Bone marrow (tissue), 2 donors: ENCODE results near the gene ACAN.

Experiments used
- DNase-seq, 2 donors: peaks; one replicate each; lab custom pipeline; 2025; lab: John Stamatoyannopoulos, UW

ACAN gene

DNA sequence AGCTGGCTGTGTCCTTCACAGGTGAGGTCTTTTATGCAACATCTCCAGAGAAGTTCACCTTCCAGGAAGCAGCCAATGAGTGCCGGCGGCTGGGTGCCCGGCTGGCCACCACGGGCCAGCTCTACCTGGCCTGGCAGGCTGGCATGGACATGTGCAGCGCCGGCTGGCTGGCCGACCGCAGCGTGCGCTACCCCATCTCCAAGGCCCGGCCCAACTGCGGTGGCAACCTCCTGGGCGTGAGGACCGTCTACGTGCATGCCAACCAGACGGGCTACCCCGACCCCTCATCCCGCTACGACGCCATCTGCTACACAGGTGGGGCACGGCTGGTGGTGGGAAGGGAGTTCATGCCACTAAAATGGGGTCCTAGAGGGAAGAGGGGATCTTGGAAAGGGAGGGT, 40.1 kb downstream of the ACAN start:
- DNase-seq: no peak

DNA sequence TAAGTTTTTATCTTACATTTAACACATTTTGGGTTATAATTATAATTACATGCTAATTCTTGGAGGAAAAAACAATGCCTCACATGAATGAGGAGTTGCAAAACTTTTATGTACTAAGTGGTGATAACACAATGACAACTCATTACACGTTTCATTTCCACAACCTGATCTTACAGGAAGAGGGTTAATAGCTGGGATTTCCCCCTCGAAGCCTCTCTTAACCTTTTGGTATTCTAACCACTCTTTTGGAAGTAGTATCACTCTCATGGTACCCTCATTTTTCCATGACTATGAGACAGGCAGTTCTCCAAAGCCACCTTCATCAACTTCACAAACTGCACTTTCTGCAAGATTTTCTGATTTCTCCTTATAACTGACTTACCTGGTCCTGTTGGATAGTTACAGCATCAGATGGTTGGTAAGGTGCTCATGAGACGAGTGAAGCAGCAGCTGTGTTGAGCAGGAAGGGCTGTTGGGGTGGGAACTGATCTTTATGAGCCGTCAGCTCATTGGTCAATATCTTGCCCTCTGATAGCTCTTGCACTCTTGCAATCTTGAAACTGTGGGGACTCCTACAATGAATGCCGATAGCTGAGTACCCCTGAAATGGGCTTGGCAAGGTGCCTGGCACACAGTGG, 41.6 kb downstream of the ACAN start:
- no peak for DNase-seq

DNA sequence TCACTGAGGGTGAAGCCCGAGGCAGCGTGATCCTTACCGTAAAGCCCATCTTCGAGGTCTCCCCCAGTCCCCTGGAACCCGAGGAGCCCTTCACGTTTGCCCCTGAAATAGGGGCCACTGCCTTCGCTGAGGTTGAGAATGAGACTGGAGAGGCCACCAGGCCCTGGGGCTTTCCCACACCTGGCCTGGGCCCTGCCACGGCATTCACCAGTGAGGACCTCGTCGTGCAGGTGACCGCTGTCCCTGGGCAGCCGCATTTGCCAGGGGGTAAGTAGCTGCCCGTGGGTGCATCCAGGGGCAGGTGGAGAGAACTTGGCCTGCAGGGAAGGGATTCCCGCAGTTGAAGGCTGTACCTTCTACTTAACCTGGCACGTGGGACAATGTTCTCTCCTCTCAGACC, 42.4 kb downstream of the ACAN start:
- no peak for DNase-seq

DNA sequence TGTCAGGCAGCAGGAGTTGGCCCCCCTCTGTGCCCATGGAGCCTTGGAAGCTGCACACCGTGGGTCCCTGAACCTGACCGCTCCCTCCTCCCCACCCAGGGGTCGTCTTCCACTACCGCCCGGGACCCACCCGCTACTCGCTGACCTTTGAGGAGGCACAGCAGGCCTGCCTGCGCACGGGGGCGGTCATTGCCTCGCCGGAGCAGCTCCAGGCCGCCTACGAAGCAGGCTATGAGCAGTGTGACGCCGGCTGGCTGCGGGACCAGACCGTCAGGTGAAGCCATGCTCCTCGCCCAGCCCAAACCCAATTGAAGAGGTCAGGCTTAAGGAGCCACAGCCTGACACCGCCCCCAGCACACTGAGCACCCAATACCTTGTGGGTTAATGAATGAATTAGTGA, 43.9 kb downstream of the ACAN start:
- no peak for DNase-seq

DNA sequence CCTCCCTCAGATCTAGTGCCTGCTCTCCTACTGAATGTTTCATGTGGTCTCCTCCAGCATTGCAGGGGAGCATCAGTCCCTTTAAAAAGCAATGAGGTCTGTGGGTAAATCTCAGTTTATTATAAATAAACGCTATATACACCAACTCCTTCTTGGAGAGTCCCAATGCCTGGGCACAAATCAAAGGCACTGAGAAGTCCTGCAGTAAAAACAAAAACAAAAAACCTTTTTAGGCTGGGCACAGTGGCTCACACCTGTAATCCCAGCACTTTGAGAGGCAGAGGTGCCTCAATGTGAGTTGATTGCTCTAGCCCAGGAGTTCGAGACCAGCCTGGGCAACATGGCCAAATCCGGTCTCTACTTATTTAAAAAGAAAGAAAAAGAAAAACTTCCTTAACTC, 45.0 kb downstream of the ACAN start:
- DNase-seq: no peak

DNA sequence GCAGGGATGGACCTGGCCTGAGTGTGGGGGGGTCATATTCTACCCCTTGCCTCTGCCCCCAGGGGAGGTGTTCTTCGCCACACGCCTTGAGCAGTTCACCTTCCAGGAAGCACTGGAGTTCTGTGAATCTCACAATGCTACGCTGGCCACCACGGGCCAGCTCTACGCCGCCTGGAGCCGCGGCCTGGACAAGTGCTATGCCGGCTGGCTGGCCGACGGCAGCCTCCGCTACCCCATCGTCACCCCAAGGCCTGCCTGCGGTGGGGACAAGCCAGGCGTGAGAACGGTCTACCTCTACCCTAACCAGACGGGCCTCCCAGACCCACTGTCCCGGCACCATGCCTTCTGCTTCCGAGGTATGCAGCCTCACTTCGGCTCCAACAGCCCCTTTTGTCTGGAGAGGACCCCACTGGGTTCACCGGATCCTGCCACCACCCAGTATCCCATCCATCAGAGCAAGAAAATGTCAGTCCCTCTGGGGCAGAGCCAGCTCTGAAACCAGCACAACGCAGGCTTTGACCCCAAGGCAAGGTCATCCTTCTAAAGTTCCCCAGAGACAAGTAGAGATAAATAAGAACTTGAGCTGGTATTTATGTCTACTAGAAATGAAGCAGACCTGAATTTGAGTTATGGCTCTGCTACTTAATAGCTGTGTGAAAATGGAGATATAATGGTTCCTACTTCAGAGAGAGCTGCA, 46.3 kb downstream of the ACAN start:
- DNase-seq: no peak

DNA sequence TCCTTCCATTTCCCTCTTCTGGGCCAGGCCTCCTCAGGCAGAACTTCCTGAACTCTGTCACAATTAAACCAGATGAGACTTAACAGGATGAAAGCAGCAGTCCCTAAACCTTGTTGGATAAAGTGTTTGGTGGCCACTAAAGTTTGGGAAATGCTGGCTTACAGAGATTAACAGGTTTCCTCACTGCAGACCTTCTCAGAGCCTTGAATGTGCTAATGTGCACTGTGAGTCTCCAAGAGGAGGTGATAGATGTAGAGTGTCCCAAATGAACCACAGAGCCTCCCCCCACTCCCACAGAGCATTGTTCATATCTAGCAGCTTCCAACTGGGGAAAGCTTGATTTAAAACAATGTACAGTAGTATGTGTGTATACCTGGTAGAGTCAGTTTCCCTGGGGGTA, 49.2 kb downstream of the ACAN start:
- no peak for DNase-seq

DNA sequence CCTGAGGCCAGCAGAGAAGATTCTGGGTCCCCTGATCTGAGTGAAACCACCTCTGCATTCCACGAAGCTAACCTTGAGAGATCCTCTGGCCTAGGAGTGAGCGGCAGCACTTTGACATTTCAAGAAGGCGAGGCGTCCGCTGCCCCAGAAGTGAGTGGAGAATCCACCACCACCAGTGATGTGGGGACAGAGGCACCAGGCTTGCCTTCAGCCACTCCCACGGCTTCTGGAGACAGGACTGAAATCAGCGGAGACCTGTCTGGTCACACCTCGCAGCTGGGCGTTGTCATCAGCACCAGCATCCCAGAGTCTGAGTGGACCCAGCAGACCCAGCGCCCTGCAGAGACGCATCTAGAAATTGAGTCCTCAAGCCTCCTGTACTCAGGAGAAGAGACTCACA, 55.7 kb downstream of the ACAN start:
- DNase-seq: no peak

DNA sequence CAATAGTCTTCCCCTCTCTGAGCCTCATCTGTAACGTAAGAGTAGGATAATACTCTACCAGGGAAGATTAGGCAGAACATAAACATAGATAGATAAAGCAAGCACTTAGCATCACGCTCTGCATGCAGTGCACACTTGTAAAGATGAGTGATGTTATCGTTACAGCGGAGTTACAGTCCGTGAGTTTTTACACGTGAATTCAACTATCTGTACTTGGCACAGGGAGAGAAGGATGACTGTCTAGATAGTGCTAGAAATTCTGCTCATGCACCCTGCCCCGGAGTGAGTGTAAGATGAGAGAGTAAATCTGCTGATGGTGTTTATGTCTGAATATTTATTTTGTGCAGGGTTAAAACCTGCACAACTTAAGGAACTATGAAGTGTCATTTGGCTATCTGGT, 56.3 kb downstream of the ACAN start:
- DNase-seq: no peak

DNA sequence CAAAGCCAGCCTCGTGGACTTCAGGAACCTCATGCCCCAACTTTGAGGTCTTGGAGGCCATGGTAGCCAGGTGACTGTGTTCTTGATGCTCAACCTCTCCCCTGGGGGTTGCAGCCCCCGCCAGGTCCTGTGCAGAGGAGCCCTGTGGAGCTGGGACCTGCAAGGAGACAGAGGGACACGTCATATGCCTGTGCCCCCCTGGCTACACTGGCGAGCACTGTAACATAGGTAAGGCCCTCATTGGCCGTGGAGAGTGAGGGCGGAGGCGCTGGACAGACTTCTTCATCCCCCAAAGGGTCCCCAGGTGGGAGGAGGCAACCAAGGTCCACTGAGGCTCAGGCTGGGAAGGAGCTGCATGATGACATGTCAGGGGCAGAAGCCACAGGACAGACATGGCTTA, 57.0 kb downstream of the ACAN start:
- no peak for DNase-seq

DNA sequence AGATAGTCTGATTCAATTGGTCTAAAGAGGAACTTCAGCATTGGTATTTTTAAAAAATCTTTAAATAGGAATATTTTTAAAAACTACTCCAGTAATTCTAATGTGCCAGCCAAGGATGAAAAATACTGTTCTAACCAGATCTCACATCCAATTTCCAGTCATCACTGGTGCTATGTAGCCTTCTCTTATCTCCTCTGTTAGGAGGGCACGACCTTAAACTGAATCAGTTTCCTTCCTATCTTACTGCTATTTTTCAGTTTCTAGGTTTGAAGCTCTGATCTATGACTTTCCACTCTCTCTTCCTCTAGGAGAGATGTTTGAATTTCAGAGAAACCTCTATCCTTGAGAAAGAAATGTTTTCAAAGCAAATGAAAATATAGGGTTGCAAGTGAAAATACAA, 60.2 kb downstream of the ACAN start:
- no peak for DNase-seq

DNA sequence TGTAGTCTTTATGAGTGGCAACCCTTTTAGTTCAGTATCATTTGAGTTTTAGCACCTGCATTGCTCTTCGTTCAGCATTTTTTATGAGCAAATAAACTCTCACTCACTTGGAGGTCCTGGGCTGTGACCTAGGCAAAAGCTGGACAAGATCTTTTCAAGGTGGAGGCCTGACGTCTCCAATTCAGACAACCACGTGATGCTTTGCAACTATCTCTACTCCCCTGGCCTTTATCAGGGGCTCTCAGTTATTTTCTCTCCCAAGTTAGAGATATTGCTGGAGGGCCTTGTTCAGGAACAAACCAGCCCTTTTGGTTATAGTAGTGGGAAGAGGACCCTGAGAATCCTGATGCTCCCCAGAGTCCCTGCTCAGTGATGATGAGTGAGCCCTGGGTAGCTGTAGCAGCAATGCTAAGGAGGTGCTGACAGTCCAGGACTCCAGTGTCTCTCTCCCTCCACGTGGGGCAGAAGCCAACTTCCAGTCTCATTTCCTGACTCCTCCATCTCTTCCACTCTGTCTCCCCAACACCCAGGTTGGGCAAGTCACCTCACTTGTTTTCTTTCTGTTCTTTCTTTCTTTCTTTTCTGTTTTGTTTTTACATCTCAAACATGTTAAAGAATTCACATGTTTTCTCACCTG, 61.7 kb downstream of the ACAN start:
- no peak for DNase-seq

DNA sequence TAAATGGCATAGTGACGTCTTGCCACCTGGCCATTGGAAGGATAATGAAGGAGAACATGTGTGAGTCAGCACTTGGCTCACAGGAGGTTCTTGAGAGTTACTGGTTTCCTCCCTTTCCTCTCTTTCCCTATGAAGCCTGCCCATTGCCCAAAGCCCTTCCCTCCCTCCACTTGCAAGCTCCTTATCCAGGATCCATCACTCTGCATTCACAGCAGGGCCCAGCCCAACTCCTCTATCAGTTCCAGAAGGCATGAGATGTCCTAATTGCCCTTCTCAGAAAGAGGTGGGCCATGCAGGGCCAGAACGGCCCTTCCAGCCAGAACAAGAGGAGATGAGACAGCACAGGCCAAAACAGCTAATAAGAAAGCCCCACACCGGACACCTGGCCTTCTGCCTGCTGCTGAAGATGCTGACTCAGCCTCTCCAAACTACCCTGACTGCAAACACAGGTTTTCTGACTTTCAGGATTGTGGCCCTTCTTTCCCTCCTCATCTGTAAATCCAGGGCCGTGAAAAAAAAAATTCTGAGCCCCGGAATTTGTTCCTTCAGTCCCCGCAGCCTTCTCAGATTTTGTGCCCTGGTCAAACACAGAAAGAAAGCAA, 62.4 kb downstream of the ACAN start:
- DNase-seq: no peak

DNA sequence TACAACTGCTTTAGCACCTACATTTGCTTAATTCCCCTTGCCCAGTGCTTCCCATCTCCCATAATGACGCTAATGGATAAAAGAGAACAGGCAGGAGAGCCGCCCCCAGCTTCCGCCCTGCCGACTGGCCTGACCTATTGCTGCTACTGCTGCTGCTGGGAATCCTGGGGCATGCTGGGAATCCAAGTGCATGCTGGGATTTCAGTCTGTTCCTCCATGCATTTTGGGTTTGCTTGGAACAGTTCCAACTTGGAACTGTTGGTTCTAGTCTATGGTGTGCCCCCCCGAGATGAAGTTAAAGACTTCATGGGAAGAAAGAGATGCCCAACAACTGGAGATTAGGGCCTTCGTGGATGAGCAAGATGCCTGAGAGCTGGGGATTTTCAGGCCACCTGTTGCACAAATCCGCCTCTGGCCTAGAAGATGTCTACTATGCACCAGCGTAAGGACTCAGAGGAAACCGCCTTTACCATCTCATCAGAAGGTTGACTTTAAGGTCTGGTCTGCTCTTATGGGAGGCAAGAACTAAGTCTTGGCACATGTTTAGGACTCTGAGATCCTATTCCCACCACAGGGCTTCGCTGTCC, 63.2 kb downstream of the ACAN start:
- no peak for DNase-seq

DNA sequence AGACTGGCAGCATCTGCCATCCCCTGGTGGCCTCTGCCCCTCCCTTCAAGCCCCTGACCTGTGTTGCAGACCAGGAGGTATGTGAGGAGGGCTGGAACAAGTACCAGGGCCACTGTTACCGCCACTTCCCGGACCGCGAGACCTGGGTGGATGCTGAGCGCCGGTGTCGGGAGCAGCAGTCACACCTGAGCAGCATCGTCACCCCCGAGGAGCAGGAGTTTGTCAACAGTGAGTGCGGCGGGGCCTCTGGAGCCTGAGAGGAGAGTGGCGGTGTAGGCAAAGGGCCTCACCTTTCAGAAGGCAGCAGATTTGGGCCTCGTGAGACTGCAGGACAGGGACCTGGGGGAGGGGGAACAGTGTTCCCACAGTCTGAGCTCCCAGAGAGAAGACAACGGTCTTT, 68.1 kb downstream of the ACAN start:
- DNase-seq: no peak

DNA sequence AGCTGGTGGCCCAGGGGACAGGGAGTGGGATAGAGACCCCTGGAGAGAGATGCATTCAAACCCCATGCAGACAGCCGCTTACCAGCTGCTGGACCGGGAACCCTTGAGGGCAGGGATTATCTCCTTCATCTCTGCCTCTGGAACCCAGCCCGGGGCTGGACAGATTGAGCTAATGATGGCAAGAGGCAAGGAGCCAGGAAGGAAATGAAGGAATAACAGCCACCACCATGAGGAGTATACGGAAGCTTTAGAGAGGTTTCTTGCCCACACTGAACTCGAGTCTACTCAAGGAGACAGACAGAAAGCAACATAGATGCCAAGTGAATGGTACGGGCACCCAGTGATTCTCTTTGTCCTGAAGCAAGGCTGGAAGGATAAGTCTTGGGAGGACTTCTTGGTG, 68.9 kb downstream of the ACAN start:
- no peak for DNase-seq

DNA sequence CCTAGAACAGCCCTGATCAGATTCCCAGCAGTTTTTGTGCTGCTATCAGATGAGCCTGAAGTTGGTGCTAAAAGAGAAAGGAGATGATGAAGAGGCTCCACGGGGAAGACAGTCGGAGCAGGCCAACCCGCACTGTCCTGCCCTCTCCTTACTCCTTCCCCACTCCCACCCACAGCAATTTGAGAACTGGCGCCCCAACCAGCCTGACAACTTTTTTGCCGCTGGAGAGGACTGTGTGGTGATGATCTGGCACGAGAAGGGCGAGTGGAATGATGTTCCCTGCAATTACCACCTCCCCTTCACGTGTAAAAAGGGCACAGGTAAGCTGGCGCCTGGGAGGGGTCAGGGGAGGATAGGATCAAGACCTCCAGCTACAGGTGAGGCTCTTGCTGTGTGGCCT, 69.5 kb downstream of the ACAN start:
- DNase-seq: no peak

DNA sequence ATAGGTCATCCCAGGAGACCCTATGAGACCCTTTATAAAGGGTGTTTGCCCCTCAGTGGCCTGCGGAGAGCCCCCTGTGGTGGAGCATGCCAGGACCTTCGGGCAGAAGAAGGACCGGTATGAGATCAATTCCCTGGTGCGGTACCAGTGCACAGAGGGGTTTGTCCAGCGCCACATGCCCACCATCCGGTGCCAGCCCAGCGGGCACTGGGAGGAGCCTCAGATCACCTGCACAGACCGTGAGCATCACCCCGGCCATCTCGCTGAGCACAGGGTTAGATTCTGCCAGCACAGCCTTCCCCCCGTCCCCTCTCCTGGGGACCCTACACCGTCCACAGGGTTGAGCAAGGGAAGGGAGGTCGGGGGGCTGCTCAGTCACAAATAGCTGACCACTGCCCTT, 70.5 kb downstream of the ACAN start:
- DNase-seq: no peak

DNA sequence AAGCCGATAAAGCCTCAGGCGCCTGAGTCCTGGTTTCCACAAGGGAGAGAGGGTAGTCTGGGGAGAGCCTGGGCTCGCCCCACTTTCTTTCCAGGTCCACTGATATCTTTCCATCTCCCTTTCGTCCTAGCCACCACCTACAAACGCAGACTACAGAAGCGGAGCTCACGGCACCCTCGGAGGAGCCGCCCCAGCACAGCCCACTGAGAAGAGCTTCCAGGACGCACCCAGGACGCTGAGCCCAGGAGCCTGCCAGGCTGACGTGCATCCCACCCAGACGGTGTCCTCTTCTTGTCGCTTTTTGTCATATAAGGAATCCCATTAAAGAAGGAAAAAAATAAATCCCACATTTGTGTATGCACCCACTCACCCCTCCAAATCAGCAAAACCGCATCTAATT, 71.0 kb downstream of the ACAN start:
- no peak for DNase-seq

DNA sequence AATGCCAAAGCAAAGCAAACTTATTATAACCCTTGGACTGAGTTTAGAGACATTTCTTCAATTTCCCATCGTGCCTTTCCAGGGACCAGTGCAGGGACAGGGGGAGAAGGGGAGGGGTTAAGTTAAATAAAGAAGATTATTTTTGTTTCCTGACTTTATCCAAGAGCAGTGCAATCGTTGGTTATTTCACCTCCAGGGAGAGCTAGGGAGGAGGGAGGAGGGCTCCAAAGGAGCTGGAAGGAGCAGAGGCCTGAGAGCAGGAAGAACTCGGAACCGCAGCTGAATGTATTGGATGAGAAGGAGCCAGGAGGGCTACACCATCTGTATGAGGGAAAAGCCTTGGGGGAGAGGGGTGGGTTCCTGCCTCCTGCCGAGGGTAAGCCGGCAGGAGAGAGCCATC, 71.4 kb downstream of the ACAN start:
- DNase-seq: no peak

DNA sequence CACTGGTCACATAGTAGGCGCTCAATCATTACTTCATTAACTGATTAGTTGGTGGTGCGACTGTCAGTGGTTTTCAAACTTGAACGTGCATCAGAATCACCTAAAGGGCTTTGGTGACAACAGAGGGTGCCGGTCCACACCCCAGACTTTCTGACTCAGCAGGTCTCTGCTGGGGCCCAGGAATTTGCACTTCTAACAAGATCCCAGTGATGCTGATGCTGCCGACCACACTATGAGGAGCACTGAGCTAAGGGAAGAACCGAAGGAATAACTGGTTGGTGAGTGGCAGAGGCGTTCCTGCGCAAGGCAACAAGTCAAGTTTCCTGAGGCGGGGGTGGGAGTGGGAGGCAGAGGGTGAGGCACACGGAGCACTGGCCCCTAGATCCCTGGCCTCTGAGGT, 73.3 kb downstream of the ACAN start:
- DNase-seq: no peak

DNA sequence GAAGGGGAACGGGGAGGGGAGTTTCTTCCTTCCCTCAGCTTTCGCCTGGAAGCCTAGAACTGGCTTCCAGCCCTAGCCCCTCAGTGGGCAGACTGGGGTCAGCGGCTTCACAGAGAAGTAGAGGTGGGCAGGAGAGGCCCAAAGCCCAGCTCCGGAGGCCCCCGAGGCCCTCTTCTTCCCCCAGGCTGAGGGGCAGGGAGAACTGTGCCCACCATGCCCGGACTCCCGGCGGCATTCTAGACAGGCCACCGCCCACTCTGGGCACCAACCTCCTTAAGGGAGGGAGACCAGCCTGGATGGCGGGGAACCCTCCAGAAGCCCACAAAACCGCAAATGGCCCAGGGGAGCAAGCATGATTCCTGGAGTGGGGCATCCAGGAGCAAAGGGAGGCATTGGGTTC, 74.2 kb downstream of the ACAN start:
- no peak for DNase-seq

DNA sequence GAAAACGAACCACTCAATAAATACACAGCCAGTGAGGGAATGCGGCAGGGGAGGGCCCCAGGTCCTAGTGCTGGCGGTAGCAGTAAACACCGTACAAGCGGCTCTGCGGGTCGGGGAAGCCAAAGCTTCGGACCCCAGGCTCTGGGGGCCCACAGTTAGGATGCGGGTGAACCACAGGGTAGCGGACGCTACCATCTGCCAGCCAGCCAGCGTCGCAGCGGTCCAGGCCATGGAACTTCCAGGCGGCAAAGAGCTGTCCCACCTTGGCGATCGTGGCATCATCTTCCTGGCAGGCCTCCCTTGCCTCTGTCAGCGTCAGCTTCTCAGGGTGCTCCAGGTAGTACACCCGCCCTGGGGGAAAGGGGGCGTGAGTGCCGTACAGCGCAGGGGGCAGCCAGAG, 74.7 kb downstream of the ACAN start:
- DNase-seq: no peak
